Upper lobe of left lung (tissue), 4 donors: ENCODE measurements around the gene ERBIN.

Experiments used
- POLR2A ChIP-seq, 4 donors: fragments of 450-650 bp; IDR thresholded peaks; one replicate each; pipeline ENCODE4 v1.5.1; 2016 to 2017; ENCODE audit warnings: antibody characterized with exemption in 4 of 4, mild to moderate bottlenecking in 2 of 4
- POLR2AphosphoS5 ChIP-seq, 2 donors: sonication (generic); formaldehyde crosslinking; IDR thresholded peaks; one replicate each; pipeline ENCODE4 v1.5.1; 2017; ENCODE audit warnings: antibody characterized with exemption in 2 of 2

DNA sequence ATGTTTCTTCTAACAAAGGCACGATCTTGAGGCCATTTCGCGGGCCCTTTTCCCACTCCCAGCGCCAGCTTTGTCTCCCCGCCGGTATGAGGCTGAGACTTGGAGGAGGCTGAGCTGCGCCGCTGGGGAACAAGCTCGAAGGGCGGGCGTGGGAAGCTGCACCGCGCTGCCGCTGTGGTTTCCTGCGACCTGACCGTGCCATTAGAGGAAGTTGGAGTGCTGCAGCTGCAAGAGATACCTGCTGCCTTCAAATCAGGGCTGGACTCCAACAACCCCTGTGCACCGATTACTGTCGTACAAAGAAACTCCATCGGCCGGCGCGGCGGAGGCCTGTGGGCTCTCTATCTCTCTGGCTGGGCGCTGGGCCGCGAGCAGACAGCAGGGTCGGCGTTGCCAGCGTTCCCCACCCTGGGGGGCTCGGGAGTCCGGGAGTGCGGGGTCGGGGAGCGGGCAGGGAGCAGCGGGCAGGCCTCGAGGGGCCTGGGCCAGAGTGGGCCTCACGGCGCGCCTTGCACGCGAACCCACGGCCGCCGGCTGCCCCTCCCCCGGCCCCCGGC lies 1.3 kb upstream of the ERBIN start:
- no peak for TF ChIP-seq POLR2A (IDR thresholded peaks at IDR 0.05)
- peak in 1 of 2 donors; percentile 34 for TF ChIP-seq POLR2AphosphoS5 (IDR thresholded peaks at IDR 0.05)
